OCI-LY1 (cell line): ENCODE measurements around the gene KAT2A.

Source experiments
- H2AFZ ChIP-seq: fragments of 200-600 bp; sonication (generic), shearing (Covaris generic); 2 replicates; pipeline ENCODE4 v1.6.0; 2014; ENCODE audit warnings: antibody characterized with exemption, mild to moderate bottlenecking, low read length
- H3F3A ChIP-seq: fragments of 200-600 bp; sonication (generic), shearing (Covaris generic); 2 replicates; pipeline ENCODE4 v1.6.0; 2014; ENCODE audit warnings: mild to moderate bottlenecking, antibody characterized with exemption, low read length, moderate library complexity; ENCODE audit not compliant: insufficient read depth
- H3K27ac ChIP-seq: fragments of 200-600 bp; sonication (generic); 2 replicates; pipeline ENCODE4 v1.5.1; 2014; ENCODE audit warnings: low read length, mixed run types, mild to moderate bottlenecking, low read depth; ENCODE audit not compliant: poor library complexity, severe bottlenecking
- H3K27me3 ChIP-seq: fragments of 200-600 bp; sonication (generic); 2 replicates; pipeline ENCODE4 v1.6.0; 2014; ENCODE audit warnings: antibody characterized with exemption, mild to moderate bottlenecking, low read length, moderate library complexity; ENCODE audit not compliant: insufficient read depth
- H3K36me3 ChIP-seq: fragments of 200-600 bp; sonication (generic); 2 replicates; pipeline ENCODE4 v1.6.1; 2014; ENCODE audit warnings: mild to moderate bottlenecking, antibody characterized with exemption, low read length, moderate library complexity, mixed read lengths; ENCODE audit not compliant: insufficient read depth
- H3K4me1 ChIP-seq: fragments of 200-600 bp; sonication (generic); 2 replicates; pipeline ENCODE4 v1.5.1; 2014; ENCODE audit warnings: mild to moderate bottlenecking, low read length, moderate library complexity; ENCODE audit not compliant: insufficient read depth, severe bottlenecking
- H3K4me2 ChIP-seq: fragments of 200-600 bp; sonication (generic), shearing (Covaris generic); 2 replicates; pipeline ENCODE4 v1.6.1; 2014; ENCODE audit warnings: low read length
- H3K4me3 ChIP-seq: fragments of 200-600 bp; sonication (generic); 2 replicates; pipeline ENCODE4 v1.5.1; 2014; ENCODE audit warnings: low read length, low read depth, mild to moderate bottlenecking, mixed read lengths; ENCODE audit not compliant: poor library complexity, severe bottlenecking
- H3K79me2 ChIP-seq: fragments of 200-600 bp; shearing (Covaris generic); 2 replicates; pipeline ENCODE4 v1.6.1; 2016; ENCODE audit warnings: mixed run types, low read length, mixed read lengths; ENCODE audit not compliant: insufficient read depth
- H3K9ac ChIP-seq: fragments of 200-600 bp; sonication (generic), shearing (Covaris generic); 2 replicates; pipeline ENCODE4 v1.6.1; 2014; ENCODE audit warnings: mild to moderate bottlenecking, low read length, mixed read lengths
- H3K9me2 ChIP-seq: fragments of 200-600 bp; sonication (generic), shearing (Covaris generic); 2 replicates; pipeline ENCODE4 v1.6.1; 2014; ENCODE audit warnings: low read depth, mild to moderate bottlenecking, low read length, mixed read lengths
- H3K9me3 ChIP-seq: fragments of 200-600 bp; shearing (Covaris generic); 2 replicates; pipeline ENCODE4 v1.6.1; 2014; ENCODE audit warnings: low read length, mixed read lengths
- H4K20me1 ChIP-seq: fragments of 200-600 bp; sonication (generic), shearing (Covaris generic); 2 replicates; pipeline ENCODE4 v1.6.0; 2016; ENCODE audit warnings: mild to moderate bottlenecking, low read length; ENCODE audit not compliant: insufficient read depth
- EZH2 ChIP-seq: fragments of 200-600 bp; sonication (generic), shearing (Covaris generic); IDR thresholded peaks from 2 replicates; pipeline ENCODE4 v1.8.0; 2017; ENCODE audit warnings: borderline replicate concordance, mixed run types, mild to moderate bottlenecking, antibody characterized with exemption, low read length, moderate library complexity, mixed read lengths
- TF ChIP-seq, protein P1 (sequence below): fragments of 200-600 bp; sonication (generic), shearing (Covaris generic); IDR thresholded peaks from 2 replicates; pipeline ENCODE4 v1.5.1; 2017; ENCODE audit warnings: mild to moderate bottlenecking, antibody characterized with exemption, low read length, moderate library complexity, mixed read lengths

Gene KAT2A

DNA sequence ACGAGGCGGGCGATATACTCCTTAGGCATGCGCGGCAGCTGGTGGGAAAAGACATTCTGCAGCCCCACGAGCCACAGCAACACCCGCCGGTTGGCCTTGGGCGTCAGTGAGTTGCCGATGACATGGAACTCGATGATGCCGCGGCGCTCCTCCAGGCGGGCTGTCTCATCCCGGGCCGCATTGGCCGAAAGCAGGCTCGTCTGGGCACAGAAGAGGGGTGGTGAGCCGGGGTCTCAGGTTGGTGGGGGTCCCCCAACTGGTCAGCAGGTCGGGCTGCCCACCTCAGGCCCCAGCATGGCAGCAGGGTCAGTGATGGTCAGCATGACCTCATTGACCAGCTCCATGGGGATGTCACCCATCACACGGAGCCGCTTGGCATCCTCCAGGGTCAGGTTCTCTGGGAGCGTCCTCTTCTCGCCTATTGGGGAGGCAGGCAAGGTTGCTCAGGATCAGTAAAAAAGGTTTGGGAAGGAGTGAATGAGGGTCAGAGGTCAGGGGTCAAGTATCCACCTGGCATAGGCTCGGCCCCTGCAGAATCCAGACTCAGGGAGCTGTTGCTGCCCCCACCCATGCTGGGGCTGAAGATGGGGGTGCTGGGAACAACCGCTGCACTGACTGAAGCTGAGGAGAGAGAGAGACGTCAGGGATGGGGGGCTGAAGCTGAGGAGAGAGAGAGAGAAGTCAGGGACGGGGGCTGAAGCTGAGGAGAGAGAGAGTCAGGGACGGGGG is 3.6 kb downstream of the KAT2A start:
- Histone ChIP-seq H3K9me2 (no peaks in the 10 kb centered on the region), H3K4me3 (no peak overlapping the region), H3K27me3 (no peaks in the 10 kb centered on the region), H3K9ac (no peak overlapping the region), H3K4me2 (no peak overlapping the region), H3K27ac (no peak overlapping the region), H3K36me3 (peaks cover 39% of the 10 kb centered on the region; the same call in 1 of the 2 replicates), H2AFZ (no peak overlapping the region), H3K4me1 (peaks cover 55% of the 10 kb centered on the region), H4K20me1 (no peaks in the 10 kb centered on the region), H3F3A (no peaks in the 10 kb centered on the region), H3K79me2 (no peaks in the 10 kb centered on the region), H3K9me3 (no peaks in the 10 kb centered on the region)
- TF ChIP-seq EZH2 = no peak
- TF ChIP-seq, protein P1, sequence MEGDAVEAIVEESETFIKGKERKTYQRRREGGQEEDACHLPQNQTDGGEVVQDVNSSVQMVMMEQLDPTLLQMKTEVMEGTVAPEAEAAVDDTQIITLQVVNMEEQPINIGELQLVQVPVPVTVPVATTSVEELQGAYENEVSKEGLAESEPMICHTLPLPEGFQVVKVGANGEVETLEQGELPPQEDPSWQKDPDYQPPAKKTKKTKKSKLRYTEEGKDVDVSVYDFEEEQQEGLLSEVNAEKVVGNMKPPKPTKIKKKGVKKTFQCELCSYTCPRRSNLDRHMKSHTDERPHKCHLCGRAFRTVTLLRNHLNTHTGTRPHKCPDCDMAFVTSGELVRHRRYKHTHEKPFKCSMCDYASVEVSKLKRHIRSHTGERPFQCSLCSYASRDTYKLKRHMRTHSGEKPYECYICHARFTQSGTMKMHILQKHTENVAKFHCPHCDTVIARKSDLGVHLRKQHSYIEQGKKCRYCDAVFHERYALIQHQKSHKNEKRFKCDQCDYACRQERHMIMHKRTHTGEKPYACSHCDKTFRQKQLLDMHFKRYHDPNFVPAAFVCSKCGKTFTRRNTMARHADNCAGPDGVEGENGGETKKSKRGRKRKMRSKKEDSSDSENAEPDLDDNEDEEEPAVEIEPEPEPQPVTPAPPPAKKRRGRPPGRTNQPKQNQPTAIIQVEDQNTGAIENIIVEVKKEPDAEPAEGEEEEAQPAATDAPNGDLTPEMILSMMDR = no peak

DNA sequence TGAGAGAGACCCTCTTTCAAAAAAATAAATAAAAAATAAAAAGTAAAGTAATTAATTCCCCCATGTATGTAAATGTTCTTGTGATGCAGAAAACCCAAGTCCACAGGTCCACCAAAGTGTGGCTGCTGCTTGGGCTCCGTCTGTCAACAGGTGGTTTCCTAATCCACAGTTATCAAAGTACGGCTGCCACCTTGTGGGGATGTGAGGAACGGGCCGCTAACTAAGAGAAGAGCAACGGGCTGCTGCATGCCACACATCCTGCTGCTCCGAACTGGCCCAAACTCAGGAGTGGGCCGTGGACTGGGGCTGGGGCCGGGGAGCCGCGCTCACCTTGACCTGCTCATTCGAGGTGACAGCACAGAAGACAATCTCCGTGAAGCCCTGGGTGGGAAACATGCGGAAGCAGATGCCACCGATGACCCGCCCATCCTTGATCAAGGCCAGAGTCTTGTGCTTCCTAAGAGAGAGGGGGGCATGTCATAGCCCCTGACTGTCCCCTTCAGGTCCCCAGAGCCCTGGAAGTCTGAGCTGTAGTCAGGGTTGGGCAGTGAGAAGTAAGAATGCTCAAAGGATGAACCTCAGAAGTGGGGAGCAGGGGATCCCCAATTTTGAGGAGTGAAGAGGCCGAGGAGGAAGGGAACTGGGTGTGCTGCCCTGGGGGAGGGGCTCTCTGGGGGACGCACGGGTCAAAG is 4.3 kb downstream of the KAT2A start:
- Histone ChIP-seq H3F3A (no peaks in the 10 kb centered on the region), H2AFZ (no peak overlapping the region), H3K4me2 (no peak overlapping the region), H3K4me1 (peaks cover 62% of the 10 kb centered on the region), H3K36me3 (peaks cover 39% of the 10 kb centered on the region; the same call in 1 of the 2 replicates), H3K79me2 (no peaks in the 10 kb centered on the region), H3K9ac (no peak overlapping the region), H4K20me1 (no peaks in the 10 kb centered on the region), H3K27me3 (no peaks in the 10 kb centered on the region), H3K9me3 (no peaks in the 10 kb centered on the region), H3K4me3 (no peak overlapping the region), H3K9me2 (no peaks in the 10 kb centered on the region), H3K27ac (peak overlapping the region; percentile 80)
- no peak for TF ChIP-seq EZH2
- TF ChIP-seq, protein P1 = peak; percentile 93

DNA sequence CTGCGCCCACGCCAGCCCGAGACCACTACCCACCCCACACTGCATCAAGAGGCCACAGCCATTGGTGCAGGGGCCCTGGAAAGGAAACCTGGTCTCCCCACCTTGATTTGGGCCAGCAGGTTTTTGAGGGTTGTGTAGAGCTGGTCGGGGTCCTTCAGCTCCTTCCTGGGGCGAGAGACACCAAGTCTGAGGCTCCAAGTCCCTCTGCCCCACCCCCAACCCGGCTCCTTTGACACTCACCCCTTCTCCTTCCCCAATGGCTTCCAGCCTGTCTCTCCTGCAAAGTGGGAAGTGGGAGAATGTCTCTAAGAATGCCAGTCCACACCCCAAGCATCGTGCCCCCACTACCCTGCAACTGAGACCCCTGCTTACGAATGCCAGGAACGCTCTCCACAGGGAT is 7.0 kb downstream of the KAT2A start:
- Histone ChIP-seq H3K4me2 (no peak overlapping the region), H3K4me1 (peaks cover 56% of the 10 kb centered on the region), H2AFZ (no peak overlapping the region), H3K27ac (no peak overlapping the region), H3K9me3 (no peaks in the 10 kb centered on the region), H3K9me2 (no peaks in the 10 kb centered on the region), H3K27me3 (no peaks in the 10 kb centered on the region), H3K9ac (no peak overlapping the region), H3K36me3 (peaks cover 36% of the 10 kb centered on the region; the same call in 1 of the 2 replicates), H3K4me3 (no peak overlapping the region), H3F3A (no peaks in the 10 kb centered on the region), H4K20me1 (no peaks in the 10 kb centered on the region), H3K79me2 (no peaks in the 10 kb centered on the region)
- no peak for TF ChIP-seq EZH2
- TF ChIP-seq, protein P1 = no peak
